Hepatocyte (in vitro differentiated cells): ENCODE results near the gene USP48. TPM values are rescaled to one million over a fixed set of nuclear protein-coding genes. Genes with fewer than 3 reads are reported as not detected.

Experiments
- DNase-seq: peaks from one replicate; pipeline ENCODE4 v3.0.0-alpha.2; 2016; ENCODE audit warnings: low spot score
- H2AFZ ChIP-seq: fragments of 200-600 bp; sonication (generic); 2 replicates; pipeline ENCODE4 v1.6.0; 2016; ENCODE audit warnings: antibody characterized with exemption, mild to moderate bottlenecking
- H3K27ac ChIP-seq: fragments of 200-600 bp; sonication (generic); 2 replicates; pipeline ENCODE4 v1.5.1; 2016; ENCODE audit warnings: mild to moderate bottlenecking
- H3K27me3 ChIP-seq: fragments of 200-600 bp; sonication (generic); 2 replicates; pipeline ENCODE4 v1.6.1; 2016
- H3K36me3 ChIP-seq: fragments of 200-600 bp; sonication (generic); replicated peaks from 2 replicates; pipeline ENCODE4 v1.5.1; 2016; ENCODE audit warnings: low read depth; ENCODE audit not compliant: insufficient read depth
- H3K4me1 ChIP-seq: fragments of 200-600 bp; sonication (generic); 2 replicates; pipeline ENCODE4 v1.5.1; 2016; ENCODE audit warnings: mild to moderate bottlenecking, moderate library complexity; ENCODE audit not compliant: insufficient read depth
- H3K4me2 ChIP-seq: fragments of 200-600 bp; sonication (generic); 2 replicates; pipeline ENCODE4 v1.6.0; 2016
- H3K4me3 ChIP-seq: fragments of 200-600 bp; sonication (generic); 2 replicates; pipeline ENCODE4 v1.5.1; 2016; ENCODE audit warnings: mild to moderate bottlenecking
- H3K79me2 ChIP-seq: fragments of 200-600 bp; sonication (generic); 2 replicates; pipeline ENCODE4 v1.6.0; 2017; ENCODE audit warnings: mild to moderate bottlenecking
- H3K9me2 ChIP-seq: fragments of 200-600 bp; sonication (generic); replicated peaks from 2 replicates; pipeline ENCODE4 v1.6.0; 2017; ENCODE audit warnings: mild to moderate bottlenecking; ENCODE audit not compliant: insufficient read depth
- H3K9me3 ChIP-seq: fragments of 200-600 bp; sonication (generic); 2 replicates; pipeline ENCODE4 v1.5.1; 2016; ENCODE audit warnings: low read depth, mild to moderate bottlenecking
- H4K20me1 ChIP-seq: fragments of 200-600 bp; sonication (generic); 2 replicates; pipeline ENCODE4 v1.6.0; 2016; ENCODE audit warnings: mild to moderate bottlenecking; ENCODE audit not compliant: insufficient read depth, poor library complexity, severe bottlenecking
- EZH2 ChIP-seq: fragments of 200-600 bp; sonication (generic); IDR thresholded peaks from 2 replicates; pipeline ENCODE4 v1.6.1; 2016; ENCODE audit warnings: antibody characterized with exemption, mild to moderate bottlenecking, borderline replicate concordance
- EZH2phosphoT487 ChIP-seq: fragments of 200-600 bp; sonication (generic); IDR thresholded peaks from one replicate; pipeline ENCODE4 v1.6.1; 2018; ENCODE audit warnings: antibody characterized with exemption, mild to moderate bottlenecking, low read depth, moderate library complexity; ENCODE audit not compliant: unreplicated experiment, severe bottlenecking
- WGBS: methylation state at CpG from one replicate; pipeline ENCODE4 v1.1.6; 2016; ENCODE audit warnings: low lambda C conversion rate; ENCODE audit errors: missing lambda C conversion rate; 5-methylcytosine and 5-hydroxymethylcytosine counted together
- polyA plus RNA-seq: library from polyadenylated mRNA; unstranded; fragments of >200 nt; fragmentation: Nextera tagmentation; extraction: Ambion mirVana; gene quantifications from 2 replicates; pipeline ENCODE4 v1.2.1, GENCODE V29; 2016
- total RNA-seq: library from RNA; depleted of rRNA; stranded (reverse); fragments of >200 nt; gene quantifications from 2 replicates; pipeline ENCODE4 v1.2.3, GENCODE V29; 2014
- TF ChIP-seq, protein P1 (sequence below): fragments of 200-600 bp; sonication (generic); IDR thresholded peaks from 2 replicates; pipeline ENCODE4 v1.5.1; 2016; ENCODE audit warnings: antibody characterized with exemption, mild to moderate bottlenecking; ENCODE audit not compliant: poor library complexity

USP48 gene
- total and polyA plus RNA-seq, 2 experiments from 2014 or later: 38.9 to 39.5 TPM

DNA sequence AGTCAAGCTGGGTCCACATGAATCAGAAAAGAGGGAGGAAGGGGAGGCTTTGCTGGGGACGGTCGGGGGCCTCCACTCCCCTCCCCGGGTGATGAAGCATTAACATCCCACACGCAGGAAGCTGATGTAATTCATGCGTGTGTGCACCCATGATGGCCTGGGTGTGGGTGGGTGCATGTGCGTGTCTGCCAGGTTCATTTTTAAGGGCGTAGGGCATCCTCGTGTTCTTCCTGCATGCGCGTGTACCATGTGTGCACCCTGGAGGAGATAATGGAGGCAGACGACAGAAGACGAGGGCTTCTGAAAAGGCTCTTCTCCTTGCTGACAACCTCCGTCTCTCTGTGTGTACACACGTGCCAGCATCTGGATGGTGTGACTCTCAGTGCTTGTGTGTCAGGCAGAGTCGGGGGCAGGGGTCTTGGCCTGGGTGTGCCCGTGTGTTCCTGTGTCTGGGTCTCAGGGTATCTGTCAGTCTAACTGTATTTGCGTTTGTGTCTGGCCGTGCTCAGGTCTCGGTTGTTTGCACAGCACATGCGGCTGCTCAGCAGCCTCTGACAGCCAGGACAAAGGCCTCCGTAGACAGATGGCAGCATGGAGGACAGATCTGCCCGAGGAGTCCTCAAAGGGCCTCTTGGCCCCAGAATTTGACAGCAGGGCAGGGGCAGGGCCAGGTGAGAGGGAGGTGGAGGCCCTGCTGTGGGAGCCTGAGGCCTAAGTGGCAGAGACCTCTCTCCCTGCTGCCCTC is 116.2 kb downstream of the USP48 start:
- Histone ChIP-seq H3K36me3 (no peaks in the 10 kb centered on the region), H3K9me3 (no peaks in the 10 kb centered on the region), H3K27ac (no peak overlapping the region), H3K9me2 (no peaks in the 10 kb centered on the region), H4K20me1 (no peaks in the 10 kb centered on the region), H3K4me3 (no peak overlapping the region), H3K4me2 (no peak overlapping the region), H3K27me3 (no peaks in the 10 kb centered on the region), H3K79me2 (no peaks in the 10 kb centered on the region), H3K4me1 (peaks cover 18% of the 10 kb centered on the region), H2AFZ (no peak overlapping the region)
- 65% methylated on average over 22 of the region's 22 CpGs for WGBS
- TF ChIP-seq, protein P1, sequence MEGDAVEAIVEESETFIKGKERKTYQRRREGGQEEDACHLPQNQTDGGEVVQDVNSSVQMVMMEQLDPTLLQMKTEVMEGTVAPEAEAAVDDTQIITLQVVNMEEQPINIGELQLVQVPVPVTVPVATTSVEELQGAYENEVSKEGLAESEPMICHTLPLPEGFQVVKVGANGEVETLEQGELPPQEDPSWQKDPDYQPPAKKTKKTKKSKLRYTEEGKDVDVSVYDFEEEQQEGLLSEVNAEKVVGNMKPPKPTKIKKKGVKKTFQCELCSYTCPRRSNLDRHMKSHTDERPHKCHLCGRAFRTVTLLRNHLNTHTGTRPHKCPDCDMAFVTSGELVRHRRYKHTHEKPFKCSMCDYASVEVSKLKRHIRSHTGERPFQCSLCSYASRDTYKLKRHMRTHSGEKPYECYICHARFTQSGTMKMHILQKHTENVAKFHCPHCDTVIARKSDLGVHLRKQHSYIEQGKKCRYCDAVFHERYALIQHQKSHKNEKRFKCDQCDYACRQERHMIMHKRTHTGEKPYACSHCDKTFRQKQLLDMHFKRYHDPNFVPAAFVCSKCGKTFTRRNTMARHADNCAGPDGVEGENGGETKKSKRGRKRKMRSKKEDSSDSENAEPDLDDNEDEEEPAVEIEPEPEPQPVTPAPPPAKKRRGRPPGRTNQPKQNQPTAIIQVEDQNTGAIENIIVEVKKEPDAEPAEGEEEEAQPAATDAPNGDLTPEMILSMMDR: no peak
- no peak for TF ChIP-seq EZH2phosphoT487
- no peak for TF ChIP-seq EZH2
- no peak for DNase-seq

DNA sequence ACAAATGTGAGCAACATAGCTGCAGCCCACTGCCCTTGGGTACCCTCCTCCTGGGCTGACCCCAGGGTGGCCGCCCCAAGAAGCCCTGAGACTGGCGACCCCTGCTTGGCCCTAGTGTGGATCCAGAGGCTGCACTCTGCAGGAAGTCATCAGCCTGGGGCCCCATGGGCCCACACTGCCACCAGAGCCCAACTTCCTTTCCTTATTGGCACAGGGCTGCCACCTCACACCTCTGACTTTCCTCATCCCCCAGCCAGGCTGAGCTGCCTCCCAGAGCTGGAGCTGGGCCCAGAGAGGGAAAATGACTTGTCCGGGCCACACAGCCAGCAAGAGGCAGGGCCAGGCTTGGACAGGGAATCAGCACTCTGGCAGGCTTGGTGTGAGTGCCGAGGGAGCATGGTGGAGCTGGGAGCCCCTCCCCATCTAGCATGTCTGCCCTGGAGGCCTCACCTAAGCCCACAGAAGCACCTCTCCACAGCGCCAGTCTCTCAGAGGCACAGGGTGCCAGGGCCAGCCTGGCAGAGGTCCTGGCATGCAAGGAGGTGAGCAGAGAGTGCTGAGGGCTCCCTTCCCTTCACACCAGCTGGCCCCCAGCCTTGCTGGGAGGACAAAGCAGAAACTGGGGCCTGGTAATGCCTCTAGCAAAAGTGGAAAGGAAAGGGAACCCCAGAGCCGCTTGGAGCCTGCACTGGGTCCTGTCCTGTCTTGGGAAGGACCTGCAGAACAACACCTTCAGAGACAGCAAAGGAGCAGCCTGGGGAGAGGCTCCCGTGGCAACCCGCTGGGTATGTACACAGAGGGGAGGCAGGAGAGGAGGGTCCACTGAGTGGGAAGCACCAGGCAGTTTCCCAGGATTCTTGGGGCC is 117.0 kb downstream of the USP48 start:
- no peak overlapping the region for H3K4me3 ChIP-seq
- no peaks in the 10 kb centered on the region for H3K79me2 ChIP-seq
- H3K36me3 ChIP-seq: no peaks in the 10 kb centered on the region
- H3K9me2 ChIP-seq: no peaks in the 10 kb centered on the region
- H3K4me2 ChIP-seq: no peak overlapping the region
- H3K27me3 ChIP-seq: peaks cover 3% of the 10 kb centered on the region
- H3K4me1 ChIP-seq: peaks cover 18% of the 10 kb centered on the region
- no peaks in the 10 kb centered on the region for H4K20me1 ChIP-seq
- 76% methylated on average over 8 of the region's 8 CpGs for WGBS
- no peak overlapping the region for H2AFZ ChIP-seq
- TF ChIP-seq EZH2phosphoT487: no peak
- TF ChIP-seq EZH2: no peak
- TF ChIP-seq, protein P1: no peak
- no peaks in the 10 kb centered on the region for H3K9me3 ChIP-seq
- no peak overlapping the region for H3K27ac ChIP-seq
- DNase-seq: no peak

DNA sequence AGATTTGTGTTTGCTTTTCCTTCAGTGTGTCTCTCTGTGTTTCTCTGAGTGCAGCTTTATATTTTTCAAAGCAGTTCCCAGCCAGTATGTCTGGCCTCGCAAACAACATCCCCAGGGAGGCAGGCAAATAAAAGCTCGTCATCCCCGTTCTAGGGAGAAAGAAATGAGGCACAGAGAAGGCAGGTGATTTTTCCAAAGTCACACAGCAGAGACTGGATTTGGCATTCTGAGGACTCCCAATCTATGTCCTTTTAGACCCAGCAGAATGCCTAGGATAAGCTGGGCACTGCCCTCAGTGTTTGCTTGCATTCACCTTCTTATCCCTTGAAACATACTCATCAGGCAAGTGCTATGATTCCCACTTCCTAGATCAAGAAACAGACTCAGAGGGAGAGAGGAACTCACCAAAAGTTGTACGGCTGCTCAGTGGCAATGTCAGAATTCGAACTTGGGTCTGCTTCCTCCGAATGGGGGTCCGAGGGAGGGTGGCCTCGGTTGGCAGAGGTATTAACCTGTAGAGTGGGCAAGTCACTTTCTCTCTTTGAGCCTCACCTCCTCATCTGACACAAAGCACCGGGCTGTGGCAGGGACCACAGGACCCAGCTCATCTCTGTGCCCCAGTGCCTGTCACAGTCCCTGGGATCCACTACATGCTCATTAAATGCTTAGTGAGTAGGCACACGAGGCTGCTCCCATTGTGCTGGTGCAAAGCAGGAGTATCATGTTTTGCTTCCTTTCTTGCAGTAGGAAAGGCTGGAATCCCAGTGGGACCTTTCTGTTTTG is 118.0 kb downstream of the USP48 start:
- TF ChIP-seq EZH2phosphoT487 (no peak), EZH2 (no peak)
- TF ChIP-seq, protein P1: no peak
- H3K4me3 ChIP-seq: no peak overlapping the region
- no peaks in the 10 kb centered on the region for H3K9me3 ChIP-seq
- no peak overlapping the region for H3K4me2 ChIP-seq
- H3K36me3 ChIP-seq: no peaks in the 10 kb centered on the region
- DNase-seq: no peak
- peaks cover 3% of the 10 kb centered on the region for H3K27me3 ChIP-seq
- peaks cover 18% of the 10 kb centered on the region for H3K4me1 ChIP-seq
- no peaks in the 10 kb centered on the region for H3K9me2 ChIP-seq
- H2AFZ ChIP-seq: no peak overlapping the region
- H3K27ac ChIP-seq: no peak overlapping the region
- H4K20me1 ChIP-seq: no peaks in the 10 kb centered on the region
- WGBS: 83% methylated on average over 10 of the region's 10 CpGs
- no peaks in the 10 kb centered on the region for H3K79me2 ChIP-seq
